ENCODE data around the gene DMTF1.

DNA sequence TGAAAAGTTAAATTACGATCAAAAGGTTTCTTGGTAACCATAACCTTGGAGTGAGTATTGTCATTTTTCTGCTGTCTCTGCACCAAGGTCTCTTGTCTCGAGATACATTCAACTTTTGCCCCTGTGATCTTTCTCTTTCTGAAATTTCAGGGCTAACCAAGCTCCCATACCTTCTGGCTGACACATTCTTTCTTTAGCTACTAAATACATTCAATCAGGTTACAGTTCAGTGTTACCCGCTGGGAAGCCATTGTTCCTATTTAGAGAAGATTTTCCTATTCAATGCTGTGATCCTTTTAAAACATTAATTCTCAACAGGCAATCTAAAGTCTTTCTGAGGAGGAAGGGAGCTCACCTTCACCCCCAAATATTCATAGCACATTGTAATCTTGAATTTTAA, 22.9 kb upstream of the DMTF1 start:
- TF ChIP-seq, protein P1, sequence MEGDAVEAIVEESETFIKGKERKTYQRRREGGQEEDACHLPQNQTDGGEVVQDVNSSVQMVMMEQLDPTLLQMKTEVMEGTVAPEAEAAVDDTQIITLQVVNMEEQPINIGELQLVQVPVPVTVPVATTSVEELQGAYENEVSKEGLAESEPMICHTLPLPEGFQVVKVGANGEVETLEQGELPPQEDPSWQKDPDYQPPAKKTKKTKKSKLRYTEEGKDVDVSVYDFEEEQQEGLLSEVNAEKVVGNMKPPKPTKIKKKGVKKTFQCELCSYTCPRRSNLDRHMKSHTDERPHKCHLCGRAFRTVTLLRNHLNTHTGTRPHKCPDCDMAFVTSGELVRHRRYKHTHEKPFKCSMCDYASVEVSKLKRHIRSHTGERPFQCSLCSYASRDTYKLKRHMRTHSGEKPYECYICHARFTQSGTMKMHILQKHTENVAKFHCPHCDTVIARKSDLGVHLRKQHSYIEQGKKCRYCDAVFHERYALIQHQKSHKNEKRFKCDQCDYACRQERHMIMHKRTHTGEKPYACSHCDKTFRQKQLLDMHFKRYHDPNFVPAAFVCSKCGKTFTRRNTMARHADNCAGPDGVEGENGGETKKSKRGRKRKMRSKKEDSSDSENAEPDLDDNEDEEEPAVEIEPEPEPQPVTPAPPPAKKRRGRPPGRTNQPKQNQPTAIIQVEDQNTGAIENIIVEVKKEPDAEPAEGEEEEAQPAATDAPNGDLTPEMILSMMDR (IDR thresholded peaks at IDR 0.05) = no peak
- TF ChIP-seq SMC3 (IDR thresholded peaks at IDR 0.05) = no peak
- TF ChIP-seq CHD2 (IDR thresholded peaks at IDR 0.05; ENCODE audit: low read length, partially characterized antibody) = no peak
- TF ChIP-seq EP300 (IDR thresholded peaks at IDR 0.05) = no peak
- no peak for TF ChIP-seq POLR2A (IDR thresholded peaks at IDR 0.05; ENCODE audit: low read length)
- no peak for TF ChIP-seq ELK1 (IDR thresholded peaks at IDR 0.05; ENCODE audit: low read depth, low read length)
- TF ChIP-seq, protein P2, sequence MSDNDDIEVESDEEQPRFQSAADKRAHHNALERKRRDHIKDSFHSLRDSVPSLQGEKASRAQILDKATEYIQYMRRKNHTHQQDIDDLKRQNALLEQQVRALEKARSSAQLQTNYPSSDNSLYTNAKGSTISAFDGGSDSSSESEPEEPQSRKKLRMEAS (IDR thresholded peaks at IDR 0.05) = no peak
- TF ChIP-seq ATOH8 (CRISPR knock-in tag; IDR thresholded peaks at IDR 0.05; ENCODE audit: low read depth) = no peak
- no peak for TF ChIP-seq RAD21 (conservative IDR thresholded peaks at IDR 0.05 in 1 of 2, IDR thresholded peaks at IDR 0.05 in 1 of 2)
- TF ChIP-seq REST (IDR thresholded peaks at IDR 0.05) = no peak

All from A549 (cell line).